ENCODE results near the gene GLYR1.

DNA sequence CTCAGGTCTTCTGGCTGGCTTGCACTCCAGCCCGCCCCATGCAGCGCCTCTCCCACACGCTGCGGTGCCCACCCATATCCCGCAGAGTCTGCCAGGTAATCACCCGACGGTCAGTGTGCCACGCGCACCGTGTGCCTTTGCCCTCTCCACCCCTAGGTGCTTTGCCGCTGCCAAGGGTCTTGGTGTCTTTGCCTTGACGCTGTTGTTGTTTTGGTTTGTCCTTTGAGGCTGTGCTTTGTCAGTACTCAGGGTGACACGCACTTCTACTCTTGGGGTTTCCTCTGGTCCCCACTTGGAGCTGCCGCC lies 30.2 kb upstream of the GLYR1 start:
- no peak for TF ChIP-seq FOXA1 (IDR thresholded peaks at IDR 0.05)
- TF ChIP-seq, protein P1, sequence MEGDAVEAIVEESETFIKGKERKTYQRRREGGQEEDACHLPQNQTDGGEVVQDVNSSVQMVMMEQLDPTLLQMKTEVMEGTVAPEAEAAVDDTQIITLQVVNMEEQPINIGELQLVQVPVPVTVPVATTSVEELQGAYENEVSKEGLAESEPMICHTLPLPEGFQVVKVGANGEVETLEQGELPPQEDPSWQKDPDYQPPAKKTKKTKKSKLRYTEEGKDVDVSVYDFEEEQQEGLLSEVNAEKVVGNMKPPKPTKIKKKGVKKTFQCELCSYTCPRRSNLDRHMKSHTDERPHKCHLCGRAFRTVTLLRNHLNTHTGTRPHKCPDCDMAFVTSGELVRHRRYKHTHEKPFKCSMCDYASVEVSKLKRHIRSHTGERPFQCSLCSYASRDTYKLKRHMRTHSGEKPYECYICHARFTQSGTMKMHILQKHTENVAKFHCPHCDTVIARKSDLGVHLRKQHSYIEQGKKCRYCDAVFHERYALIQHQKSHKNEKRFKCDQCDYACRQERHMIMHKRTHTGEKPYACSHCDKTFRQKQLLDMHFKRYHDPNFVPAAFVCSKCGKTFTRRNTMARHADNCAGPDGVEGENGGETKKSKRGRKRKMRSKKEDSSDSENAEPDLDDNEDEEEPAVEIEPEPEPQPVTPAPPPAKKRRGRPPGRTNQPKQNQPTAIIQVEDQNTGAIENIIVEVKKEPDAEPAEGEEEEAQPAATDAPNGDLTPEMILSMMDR (IDR thresholded peaks at IDR 0.05; ENCODE audit: low read depth, low read length, missing input control), result no peak
- TF ChIP-seq RAD21 (IDR thresholded peaks at IDR 0.05), result no peak
- no peak for TF ChIP-seq GABPA (IDR thresholded peaks at IDR 0.05 in 1 of 2, conservative IDR thresholded peaks at IDR 0.05 in 1 of 2)
- TF ChIP-seq, protein P2, sequence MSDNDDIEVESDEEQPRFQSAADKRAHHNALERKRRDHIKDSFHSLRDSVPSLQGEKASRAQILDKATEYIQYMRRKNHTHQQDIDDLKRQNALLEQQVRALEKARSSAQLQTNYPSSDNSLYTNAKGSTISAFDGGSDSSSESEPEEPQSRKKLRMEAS (IDR thresholded peaks at IDR 0.05), result no peak
- TF ChIP-seq, protein P3, sequence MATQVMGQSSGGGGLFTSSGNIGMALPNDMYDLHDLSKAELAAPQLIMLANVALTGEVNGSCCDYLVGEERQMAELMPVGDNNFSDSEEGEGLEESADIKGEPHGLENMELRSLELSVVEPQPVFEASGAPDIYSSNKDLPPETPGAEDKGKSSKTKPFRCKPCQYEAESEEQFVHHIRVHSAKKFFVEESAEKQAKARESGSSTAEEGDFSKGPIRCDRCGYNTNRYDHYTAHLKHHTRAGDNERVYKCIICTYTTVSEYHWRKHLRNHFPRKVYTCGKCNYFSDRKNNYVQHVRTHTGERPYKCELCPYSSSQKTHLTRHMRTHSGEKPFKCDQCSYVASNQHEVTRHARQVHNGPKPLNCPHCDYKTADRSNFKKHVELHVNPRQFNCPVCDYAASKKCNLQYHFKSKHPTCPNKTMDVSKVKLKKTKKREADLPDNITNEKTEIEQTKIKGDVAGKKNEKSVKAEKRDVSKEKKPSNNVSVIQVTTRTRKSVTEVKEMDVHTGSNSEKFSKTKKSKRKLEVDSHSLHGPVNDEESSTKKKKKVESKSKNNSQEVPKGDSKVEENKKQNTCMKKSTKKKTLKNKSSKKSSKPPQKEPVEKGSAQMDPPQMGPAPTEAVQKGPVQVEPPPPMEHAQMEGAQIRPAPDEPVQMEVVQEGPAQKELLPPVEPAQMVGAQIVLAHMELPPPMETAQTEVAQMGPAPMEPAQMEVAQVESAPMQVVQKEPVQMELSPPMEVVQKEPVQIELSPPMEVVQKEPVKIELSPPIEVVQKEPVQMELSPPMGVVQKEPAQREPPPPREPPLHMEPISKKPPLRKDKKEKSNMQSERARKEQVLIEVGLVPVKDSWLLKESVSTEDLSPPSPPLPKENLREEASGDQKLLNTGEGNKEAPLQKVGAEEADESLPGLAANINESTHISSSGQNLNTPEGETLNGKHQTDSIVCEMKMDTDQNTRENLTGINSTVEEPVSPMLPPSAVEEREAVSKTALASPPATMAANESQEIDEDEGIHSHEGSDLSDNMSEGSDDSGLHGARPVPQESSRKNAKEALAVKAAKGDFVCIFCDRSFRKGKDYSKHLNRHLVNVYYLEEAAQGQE (IDR thresholded peaks at IDR 0.05), result no peak
- no peak for TF ChIP-seq JUND (IDR thresholded peaks at IDR 0.05)
- no peak for TF ChIP-seq EGR1 (IDR thresholded peaks at IDR 0.05; ENCODE audit: low read depth in 2 of 2)
- no peak for TF ChIP-seq YY1 (IDR thresholded peaks at IDR 0.05)
